HCT116 (cell line): ENCODE data around the gene DPH5.

Experiments used
- CEBPB ChIP-seq: IDR thresholded peaks from 2 replicates; pipeline ENCODE4 v1.6.1; 2012; ENCODE audit warnings: low read depth
- CTCF ChIP-seq, 3 experiments: fragments of 200-600 bp in 1 of 3; sonication (generic) in 1 of 3; IDR thresholded peaks in 2 of 3; conservative IDR thresholded peaks in 1 of 3; 2 replicates each; pipeline ENCODE4 v1.5.1; 2012 to 2017; ENCODE audit warnings: low read depth in 2 of 3, low read length in 2 of 3, antibody characterized with exemption in 1 of 3, borderline replicate concordance in 1 of 3, control low read depth in 1 of 3, mild to moderate bottlenecking in 1 of 3, mixed read lengths in 1 of 3, mixed run types in 1 of 3, moderate library complexity in 1 of 3; ENCODE audit not compliant: insufficient read depth in 1 of 3
- EZH2phosphoT487 ChIP-seq: fragments of 200-600 bp; IDR thresholded peaks from 2 replicates; pipeline ENCODE4 v1.6.1; 2018; ENCODE audit warnings: antibody characterized with exemption, borderline replicate concordance
- MAX ChIP-seq: IDR thresholded peaks from 2 replicates; pipeline ENCODE4 v1.6.1; 2012
- POLR2A ChIP-seq: IDR thresholded peaks from 2 replicates; pipeline ENCODE4 v1.7.0; 2011; ENCODE audit warnings: borderline replicate concordance; ENCODE audit not compliant: insufficient read depth, insufficient read length; ENCODE audit errors: extremely low read depth
- POLR2AphosphoS5 ChIP-seq: IDR thresholded peaks from 2 replicates; pipeline ENCODE4 v1.6.1; 2011; ENCODE audit warnings: mild to moderate bottlenecking, low read depth, low read length, moderate library complexity

DNA sequence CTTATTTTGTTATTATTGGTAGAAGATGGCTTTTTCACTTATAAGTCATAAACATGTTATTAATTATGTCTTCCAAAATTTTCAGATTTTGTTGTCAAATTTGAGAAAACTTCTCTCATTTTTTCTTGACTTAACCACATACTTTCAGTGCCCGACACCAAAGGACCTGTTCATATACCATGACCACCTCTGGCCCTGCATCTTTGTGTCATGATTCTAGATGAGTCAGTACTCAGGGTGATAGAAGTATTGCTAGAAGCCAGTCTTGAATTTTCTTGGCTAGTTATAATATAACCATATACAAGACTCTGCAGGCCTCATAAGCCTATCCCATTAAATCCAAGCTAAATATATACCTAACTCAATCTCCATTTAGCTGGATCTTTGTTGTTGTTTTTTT lies 35.4 kb upstream of the DPH5 start:
- TF ChIP-seq CTCF (IDR thresholded peaks at IDR 0.05 in 2 of 3, conservative IDR thresholded peaks at IDR 0.05 in 1 of 3; ENCODE audit: borderline replicate concordance in 1 of 3, insufficient read depth in 1 of 3, low read depth in 2 of 3, low read length in 2 of 3): no peak
- TF ChIP-seq MAX: no peak
- no peak for TF ChIP-seq CEBPB
- no peak for TF ChIP-seq POLR2AphosphoS5
- no peak for TF ChIP-seq POLR2A
- no peak for TF ChIP-seq EZH2phosphoT487
